GM12892 (cell line): ENCODE measurements around the gene PMPCA.
A peak's percentile ranks its signal among the peaks of the same experiment; 100 is the strongest.

ENCODE experiments used
- POLR2A ChIP-seq: IDR thresholded peaks from 2 replicates; pipeline ENCODE4 v1.6.1; 2011; ENCODE audit warnings: low read depth, low read length, control low read depth
- POLR2AphosphoS5 ChIP-seq: IDR thresholded peaks from 2 replicates; pipeline ENCODE4 v1.6.1; 2011; ENCODE audit warnings: low read depth, low read length, control low read depth

- peak; percentile 86 for TF ChIP-seq POLR2AphosphoS5
- peak; percentile 83; the same call in 1 of the 2 replicates for TF ChIP-seq POLR2A
Measured at GRCh38 chr9:136363106-136363948, 47.1 kb upstream of the PMPCA start, which contains the start of gene DNLZ.
